Stimulated activated CD4-positive, alpha-beta T cell treated with anti-CD3 and anti-CD28 coated beads, Interleukin-2, amount 100 ng/mL, for 48 hours (primary cell): ENCODE measurements around the gene RNF14.
"Not testable (repeated sequence)": the region's sequence is repeated elsewhere in the genome, so short reads cannot be mapped to it uniquely, and the experiment has no call there.

Experiments used
- DNase-seq, 2 donors: peaks; one replicate each; pipeline ENCODE4 v3.0.0-alpha.2; 2020

The RNF14 gene

DNA sequence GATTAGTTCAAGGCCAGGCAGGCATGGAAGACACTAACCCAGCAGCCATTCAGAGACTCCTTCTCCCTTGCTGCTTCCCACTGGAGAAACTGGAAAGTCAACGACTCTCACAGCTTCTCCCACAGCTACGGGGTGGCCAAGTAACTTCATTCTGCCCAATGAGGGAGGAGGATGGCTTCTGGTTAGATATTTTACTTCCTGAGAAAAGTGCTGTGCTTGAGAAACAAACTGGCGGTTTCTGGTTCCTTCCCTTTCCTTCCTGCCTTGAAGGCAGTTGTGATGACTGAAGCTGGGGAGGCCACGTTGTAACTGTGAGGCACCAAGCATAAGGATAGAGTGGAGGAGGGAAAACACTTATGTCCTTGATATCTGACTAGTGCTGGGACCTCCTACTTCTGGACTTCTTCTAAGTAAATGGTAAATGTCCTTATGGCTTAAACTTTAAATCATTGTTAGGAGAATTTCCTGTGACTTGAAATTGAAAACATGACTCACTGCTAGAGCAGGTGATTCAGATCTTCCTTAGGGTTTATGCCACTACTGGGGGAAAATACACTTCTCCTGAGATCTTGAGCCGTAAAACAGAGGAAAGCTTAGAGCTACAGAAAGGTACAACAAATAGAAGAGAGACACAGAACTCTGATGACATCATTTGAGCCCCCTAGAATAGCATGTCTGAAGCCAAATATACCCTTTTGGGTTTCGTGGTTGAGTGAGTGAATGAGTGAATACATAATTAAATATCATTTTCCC, 47.1 kb downstream of the RNF14 start:
- DNase-seq: peak in 1 of 2 donors; percentile 44

DNA sequence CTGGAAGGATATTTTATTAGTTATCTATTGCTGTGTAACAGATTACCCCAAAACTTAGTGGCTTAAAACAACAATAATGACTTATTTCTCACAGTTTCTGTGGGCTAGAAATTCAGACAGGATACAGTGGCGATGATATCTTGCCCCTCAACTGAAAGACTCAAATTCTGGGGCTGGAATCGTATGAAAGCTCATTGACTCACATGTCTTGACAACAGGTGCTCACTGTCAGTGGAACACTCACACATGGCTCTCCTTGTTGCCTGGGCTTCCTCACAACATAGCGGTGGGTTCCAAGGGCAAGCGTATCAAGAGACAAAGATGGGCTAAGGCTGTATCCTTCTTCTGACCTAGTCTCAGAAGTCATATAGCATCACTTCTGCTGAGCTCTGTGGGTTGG, 47.7 kb downstream of the RNF14 start:
- no peak for DNase-seq

- DNase-seq: no peak
Observed at GRCh38 chr5:142017832-142018427, 49.0 kb downstream of the RNF14 start.

DNA sequence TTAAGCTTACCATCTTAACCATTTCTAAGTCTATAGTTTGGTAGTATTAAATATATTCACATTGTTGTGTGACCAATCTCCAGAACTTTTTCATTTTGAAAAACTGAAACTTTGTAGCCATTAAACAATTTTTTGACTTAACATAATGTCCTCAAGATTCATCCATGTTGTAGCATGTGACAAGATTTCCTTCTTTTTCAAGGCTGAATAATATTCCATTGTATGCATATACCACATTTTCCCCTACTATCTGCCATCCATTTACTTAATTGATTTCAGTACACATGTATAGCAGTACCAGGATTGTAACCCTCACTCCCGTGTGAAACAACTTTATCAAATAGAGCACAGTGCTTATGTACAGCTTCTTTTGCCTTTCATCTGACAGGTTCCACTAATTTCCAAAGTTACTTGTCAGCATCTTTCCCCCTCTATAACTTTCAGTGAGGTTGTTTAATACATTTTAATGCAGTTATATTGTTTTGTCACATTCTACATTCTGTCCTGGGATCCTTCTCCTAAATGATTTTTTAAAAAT, 51.3 kb downstream of the RNF14 start:
- no peak for DNase-seq

DNA sequence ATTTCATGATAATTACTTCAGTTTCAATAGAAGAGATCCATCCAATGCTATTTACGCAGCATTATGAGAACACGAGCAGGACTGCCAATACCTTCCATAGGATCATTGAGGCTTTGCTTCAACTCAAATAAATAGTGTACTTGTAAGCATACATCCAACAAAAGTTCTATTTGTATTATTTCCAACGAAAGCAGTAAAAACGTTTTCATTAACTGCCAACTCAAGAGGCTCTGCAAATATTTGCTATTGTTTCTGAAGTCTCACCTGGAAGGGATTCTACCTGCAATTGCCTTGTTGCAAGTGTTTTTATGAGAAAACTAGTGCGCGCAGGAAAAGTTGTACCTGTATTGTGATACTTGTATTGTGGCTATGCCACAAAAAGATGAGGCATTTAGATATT, 54.9 kb downstream of the RNF14 start:
- no peak for DNase-seq

- DNase-seq: peak; percentile 74 to 78
Observed at GRCh38 chr5:142024771-142025304, 55.9 kb downstream of the RNF14 start.

DNA sequence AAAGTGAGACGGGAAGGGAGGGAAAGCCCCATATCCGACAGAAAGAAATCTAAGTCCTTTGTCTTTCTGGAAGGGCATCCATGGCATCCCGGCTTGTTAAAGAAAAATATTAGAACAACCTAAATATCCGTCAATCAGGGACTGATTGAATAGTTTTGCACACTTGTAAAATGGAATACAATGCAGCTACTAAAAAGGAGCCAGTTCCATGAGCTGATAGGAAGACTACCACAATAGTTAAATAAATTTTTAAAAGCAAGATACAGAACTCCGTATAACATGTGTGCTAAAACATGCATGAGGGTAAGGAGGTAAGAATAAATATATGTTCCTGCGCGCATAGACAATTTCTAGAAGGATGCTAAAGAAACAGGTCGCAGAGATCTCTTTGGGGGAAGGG, 56.7 kb downstream of the RNF14 start:
- no peak for DNase-seq

- no peak for DNase-seq
Observed at GRCh38 chr5:142032150-142032549, 63.2 kb downstream of the RNF14 start.

- DNase-seq: no peak
Observed at GRCh38 chr5:142032747-142033631, 64.1 kb downstream of the RNF14 start.

GRCh38 chr5:142033632-142034567, 65.0 kb downstream of the RNF14 start:
- DNase-seq: not testable (repeated sequence)

DNA sequence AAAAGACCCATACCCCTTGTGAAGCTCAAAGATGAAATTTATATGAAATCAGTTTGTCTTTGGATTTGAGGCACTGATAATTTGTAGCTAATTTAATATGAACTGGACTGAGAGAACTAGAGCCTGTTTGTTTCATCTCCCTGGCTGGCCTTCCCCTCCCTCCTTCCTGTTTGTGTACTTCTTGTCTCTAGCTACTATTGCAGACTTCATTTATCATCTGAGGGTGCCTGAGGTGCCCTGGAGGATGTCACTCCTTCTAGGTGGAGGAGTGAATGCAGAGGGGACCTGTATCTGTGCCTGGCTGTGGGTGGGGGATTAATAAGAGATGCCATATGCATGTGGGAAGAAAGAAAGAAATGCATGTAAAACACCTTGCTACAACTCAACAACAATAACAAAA, 66.1 kb downstream of the RNF14 start:
- no peak for DNase-seq

GRCh38 chr5:142036918-142037317, 68.0 kb downstream of the RNF14 start:
- DNase-seq: no peak

GRCh38 chr5:142037599-142037998, 68.7 kb downstream of the RNF14 start:
- DNase-seq: not testable (repeated sequence)

GRCh38 chr5:142038735-142039134, 69.8 kb downstream of the RNF14 start:
- no peak for DNase-seq
